Stimulated activated effector memory CD8-positive, alpha-beta T cell treated with anti-CD3 and anti-CD28 coated beads, Interleukin-12 subunit alpha, Interleukin-12 subunit beta, amount 100 ng/mL, for 72 hours (primary cell): ENCODE measurements around the gene HIPK4.
A peak's percentile ranks its signal among the peaks of the same experiment; 100 is the strongest.
"Not testable (repeated sequence)": the region's sequence is repeated elsewhere in the genome, so short reads cannot be mapped to it uniquely, and the experiment has no call there.

Experiments used
- ATAC-seq: fragments of 150-1000 bp; cut with Tn5 transposase; 2 replicates; pipeline ENCODE4 v1.10.0; 2021
- DNase-seq, 2 donors: peaks; one replicate each; pipeline ENCODE4 v3.0.0; 2021 to 2022; ENCODE audit warnings: low spot score in 2 of 2
- H3K27ac Mint-ChIP-seq: one replicate; pipeline ENCODE4 v1.8.0; 2022; ENCODE audit warnings: mild to moderate bottlenecking, mixed read lengths
- H3K36me3 Mint-ChIP-seq: one replicate; pipeline ENCODE4 v1.8.0; 2022; ENCODE audit warnings: mild to moderate bottlenecking, mixed read lengths
- H3K4me1 Mint-ChIP-seq: one replicate; pipeline ENCODE4 v1.8.0; 2022; ENCODE audit warnings: mixed read lengths
- H3K4me3 Mint-ChIP-seq: one replicate; pipeline ENCODE4 v1.8.0; 2022; ENCODE audit warnings: mild to moderate bottlenecking, mixed read lengths
- H3K9me3 Mint-ChIP-seq: one replicate; pipeline ENCODE4 v1.8.0; 2022; ENCODE audit warnings: mixed read lengths

Gene HIPK4

DNA sequence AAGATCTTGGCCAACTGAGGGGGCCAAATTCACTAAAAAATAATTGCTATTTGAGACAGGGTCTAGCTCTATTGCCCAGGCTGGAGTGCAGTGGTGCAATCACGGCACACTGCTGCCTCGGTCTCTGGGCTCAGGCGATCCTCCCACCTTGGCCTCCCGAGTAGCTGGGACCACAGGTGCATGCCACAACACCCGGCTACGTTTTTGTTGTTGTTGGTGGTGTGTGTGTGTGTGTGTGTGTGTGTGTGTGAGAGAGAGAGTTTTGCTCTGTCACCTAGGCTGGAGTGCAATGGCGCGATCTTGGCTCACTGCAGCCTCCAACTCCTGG is 18.6 kb upstream of the HIPK4 start:
- not testable (repeated sequence) for ATAC-seq, H3K36me3 Mint-ChIP-seq, H3K4me3 Mint-ChIP-seq, H3K9me3 Mint-ChIP-seq, DNase-seq, H3K27ac Mint-ChIP-seq
- H3K4me1 Mint-ChIP-seq, result peaks cover 11% of the 10 kb centered on the region

GRCh38 chr19:40407714-40408597 is 18.0 kb upstream of the HIPK4 start:
- Mint-ChIP-seq H3K36me3 (peaks cover 5% of the 10 kb centered on the region), H3K27ac (no peak overlapping the region)

GRCh38 chr19:40403262-40403984 is 13.4 kb upstream of the HIPK4 start:
- peak; percentile 76 to 92 for DNase-seq
- Mint-ChIP-seq H3K36me3 (peaks cover 5% of the 10 kb centered on the region), H3K4me1 (peaks cover 36% of the 10 kb centered on the region), H3K9me3 (no peaks in the 10 kb centered on the region), H3K27ac (no peak overlapping the region), H3K4me3 (peak overlapping the region; percentile 79)
- peak; percentile 77 for ATAC-seq

More at GRCh38 chr19:40407714-40408597, 18.0 kb upstream of the HIPK4 start:
- no peak overlapping the region for H3K4me3 Mint-ChIP-seq
- H3K9me3 Mint-ChIP-seq, result no peaks in the 10 kb centered on the region
- DNase-seq (no peak), ATAC-seq (no peak)
- H3K4me1 Mint-ChIP-seq, result peaks cover 17% of the 10 kb centered on the region

DNA sequence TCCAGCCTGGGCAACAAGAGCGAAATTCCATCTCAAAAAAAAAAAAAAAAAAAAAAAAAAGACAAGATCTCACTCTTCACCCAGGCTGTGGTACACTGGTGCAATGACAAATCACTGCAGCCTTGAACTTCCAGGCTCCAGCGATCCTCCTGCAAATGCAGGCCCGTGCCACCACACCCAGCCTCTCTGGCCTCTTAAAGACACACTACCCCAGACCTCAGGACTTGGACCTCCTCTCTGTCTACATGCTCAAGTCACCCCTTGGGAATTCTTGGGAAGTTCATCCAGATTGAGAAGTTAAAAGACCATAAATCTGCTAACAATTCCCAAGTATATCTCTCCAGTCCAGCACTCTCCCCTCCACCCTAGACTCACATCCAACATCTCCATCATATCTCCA is 10.6 kb upstream of the HIPK4 start:
- no peaks in the 10 kb centered on the region for H3K9me3 Mint-ChIP-seq
- peaks cover 5% of the 10 kb centered on the region for H3K36me3 Mint-ChIP-seq
- DNase-seq (no peak), ATAC-seq (no peak)
- H3K4me3 Mint-ChIP-seq, result no peak overlapping the region
- H3K27ac Mint-ChIP-seq, result no peak overlapping the region
- peaks cover 29% of the 10 kb centered on the region for H3K4me1 Mint-ChIP-seq

GRCh38 chr19:40398417-40399131 is 8.6 kb upstream of the HIPK4 start:
- Mint-ChIP-seq H3K9me3 (no peaks in the 10 kb centered on the region), H3K4me1 (peaks cover 25% of the 10 kb centered on the region), H3K36me3 (peaks cover 2% of the 10 kb centered on the region), H3K27ac (no peak overlapping the region), H3K4me3 (peak overlapping the region; percentile 2)
- peak; percentile 51 for ATAC-seq
- no peak for DNase-seq

GRCh38 chr19:40397568-40397906 is 7.6 kb upstream of the HIPK4 start:
- H3K4me1 Mint-ChIP-seq, result peaks cover 18% of the 10 kb centered on the region
- no peak overlapping the region for H3K27ac Mint-ChIP-seq
- ATAC-seq (no peak), DNase-seq (no peak)
- no peaks in the 10 kb centered on the region for H3K36me3 Mint-ChIP-seq
- no peak overlapping the region for H3K4me3 Mint-ChIP-seq
- no peaks in the 10 kb centered on the region for H3K9me3 Mint-ChIP-seq

DNA sequence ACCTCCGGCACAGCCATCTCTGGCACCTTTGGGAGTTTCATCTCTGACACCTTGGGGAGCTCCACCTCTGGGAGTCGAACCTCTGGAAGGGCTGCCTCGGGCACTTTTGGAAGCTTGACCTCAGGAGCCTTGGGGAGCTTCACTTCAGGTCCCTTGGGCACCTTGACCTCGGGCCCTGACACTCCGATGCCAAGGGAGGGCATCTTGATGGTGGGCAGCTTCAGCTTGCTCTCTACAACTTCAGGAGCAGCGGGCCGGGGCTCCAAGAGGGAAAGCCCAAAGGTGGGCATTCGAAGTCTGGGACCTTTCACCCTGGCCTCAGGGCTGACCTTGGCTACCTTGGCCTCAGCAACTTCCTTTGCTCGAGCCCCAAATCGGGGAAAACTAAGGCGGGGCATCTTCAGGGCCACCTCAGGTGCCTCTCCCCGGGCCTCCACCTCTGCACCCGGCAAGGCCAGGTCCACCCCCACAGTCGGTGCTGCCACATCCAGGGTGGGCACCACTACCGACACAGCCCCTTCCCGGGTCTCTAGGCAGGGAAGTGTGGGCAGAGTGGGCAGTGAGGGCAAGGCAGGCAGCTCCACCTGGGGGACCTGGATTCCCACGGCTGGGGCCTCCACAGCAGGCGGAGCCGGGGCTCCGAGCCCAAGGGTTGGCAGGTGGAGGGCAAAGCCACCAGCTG is 7.0 kb upstream of the HIPK4 start:
- no peak for ATAC-seq
- H3K4me3 Mint-ChIP-seq, result no peak overlapping the region
- no peaks in the 10 kb centered on the region for H3K9me3 Mint-ChIP-seq

GRCh38 chr19:40395956-40396355 is 6.0 kb upstream of the HIPK4 start:
- Mint-ChIP-seq H3K36me3 (no peaks in the 10 kb centered on the region), H3K27ac (no peak overlapping the region), H3K4me1 (peaks cover 13% of the 10 kb centered on the region), H3K9me3 (no peaks in the 10 kb centered on the region), H3K4me3 (no peak overlapping the region)
- ATAC-seq (no peak), DNase-seq (no peak)

More for the DNA sequence above, 7.0 kb upstream of the HIPK4 start:
- no peaks in the 10 kb centered on the region for H3K36me3 Mint-ChIP-seq
- H3K4me1 Mint-ChIP-seq, result peaks cover 18% of the 10 kb centered on the region
- no peak for DNase-seq
- no peak overlapping the region for H3K27ac Mint-ChIP-seq

GRCh38 chr19:40394816-40395210 is 4.8 kb upstream of the HIPK4 start:
- no peak for ATAC-seq
- no peak overlapping the region for H3K4me3 Mint-ChIP-seq
- H3K27ac Mint-ChIP-seq, result no peak overlapping the region
- H3K4me1 Mint-ChIP-seq, result peaks cover 9% of the 10 kb centered on the region
- no peak for DNase-seq
- no peaks in the 10 kb centered on the region for H3K36me3 Mint-ChIP-seq
- H3K9me3 Mint-ChIP-seq, result no peaks in the 10 kb centered on the region

GRCh38 chr19:40393894-40394815 is 4.2 kb upstream of the HIPK4 start:
- H3K27ac Mint-ChIP-seq, result no peak overlapping the region
- peaks cover 5% of the 10 kb centered on the region for H3K4me1 Mint-ChIP-seq
- no peaks in the 10 kb centered on the region for H3K9me3 Mint-ChIP-seq
- ATAC-seq (no peak), DNase-seq (no peak)
- no peak overlapping the region for H3K4me3 Mint-ChIP-seq
- no peaks in the 10 kb centered on the region for H3K36me3 Mint-ChIP-seq

DNA sequence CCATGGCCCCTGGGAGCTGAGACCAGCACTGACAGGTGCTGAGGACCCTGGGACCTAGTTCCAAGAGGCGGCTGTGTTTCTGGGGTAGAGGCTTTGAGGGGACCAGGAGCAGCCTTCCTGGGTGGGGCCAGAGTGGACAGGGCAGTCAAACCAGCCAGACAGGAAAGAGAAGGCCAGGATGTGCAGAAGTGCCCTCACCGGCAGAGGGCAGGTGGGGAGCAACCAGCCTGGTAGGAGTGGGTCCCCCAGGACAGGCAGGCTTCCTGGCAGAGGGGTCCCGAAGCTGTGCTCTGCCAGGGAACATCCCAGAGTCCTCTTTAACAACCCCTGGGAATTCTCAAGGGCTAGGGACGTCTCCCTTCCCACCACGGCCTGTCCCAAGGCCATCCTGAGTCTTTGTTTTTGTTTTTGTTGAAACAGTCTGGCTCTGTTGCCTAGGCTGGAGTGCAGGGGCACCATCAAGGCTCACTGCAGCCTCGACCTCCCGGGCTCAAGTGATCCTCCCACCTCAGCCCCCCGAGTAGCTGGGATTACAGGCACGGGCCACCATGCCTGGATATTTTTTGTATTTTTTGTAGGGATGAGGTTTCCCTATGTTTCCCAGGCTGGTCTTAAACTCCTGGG is 3.0 kb upstream of the HIPK4 start:
- H3K36me3 Mint-ChIP-seq, result no peaks in the 10 kb centered on the region
- H3K27ac Mint-ChIP-seq, result peak overlapping the region; percentile 4
- no peak for DNase-seq
- H3K9me3 Mint-ChIP-seq, result no peaks in the 10 kb centered on the region
- H3K4me1 Mint-ChIP-seq, result no peaks in the 10 kb centered on the region
- no peak overlapping the region for H3K4me3 Mint-ChIP-seq
- ATAC-seq, result peak; percentile 29

DNA sequence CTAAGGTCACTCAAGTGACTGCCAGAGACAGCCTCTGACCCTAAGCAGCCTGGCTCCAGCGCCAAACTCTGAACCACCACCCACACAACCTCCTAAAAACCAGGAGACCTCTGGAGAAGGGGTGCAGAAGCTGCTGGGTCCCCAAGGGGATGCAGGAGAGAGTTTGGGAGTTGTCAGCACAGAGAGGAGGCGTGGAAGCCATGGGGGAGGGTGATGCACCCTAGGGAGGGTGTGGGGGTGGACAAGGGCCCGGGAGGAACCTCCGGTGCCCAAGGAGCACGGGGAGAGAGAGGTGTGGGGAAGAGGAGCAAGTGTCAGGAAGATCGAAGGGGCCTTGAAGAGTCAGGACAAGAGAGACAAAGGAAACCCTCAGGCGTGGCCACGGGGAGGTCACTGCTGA is 2.1 kb upstream of the HIPK4 start:
- DNase-seq, result no peak
- no peak for ATAC-seq
- Mint-ChIP-seq H3K4me3 (no peak overlapping the region), H3K27ac (peak overlapping the region; percentile 4), H3K9me3 (no peaks in the 10 kb centered on the region), H3K36me3 (no peaks in the 10 kb centered on the region), H3K4me1 (no peaks in the 10 kb centered on the region)

GRCh38 chr19:40389404-40390083 is 437 bp downstream of the HIPK4 start:
- no peaks in the 10 kb centered on the region for H3K9me3 Mint-ChIP-seq
- no peak overlapping the region for H3K27ac Mint-ChIP-seq
- no peaks in the 10 kb centered on the region for H3K36me3 Mint-ChIP-seq
- H3K4me3 Mint-ChIP-seq, result no peak overlapping the region
- DNase-seq, result no peak
- H3K4me1 Mint-ChIP-seq, result no peaks in the 10 kb centered on the region
- ATAC-seq, result no peak
